GM12878 (cell line): Measurements from ENCODE around the gene CEP63. TPM values are rescaled to one million over a fixed set of nuclear protein-coding genes. Genes with fewer than 3 reads are reported as not detected.

Source experiments
- ATAC-seq: fragments of 200-7000 bp; cut with Tn5 transposase; 3 replicates; pipeline ENCODE4 v1.9.1; 2020; ENCODE audit warnings: mild to moderate bottlenecking, moderate library complexity
- BruUV-seq: library from RNA; stranded (reverse); fragments of 400-500 nt; replicated peaks from 2 replicates; lab custom pipeline; 2021; lab: Mats Ljungman, UMichigan
- CTCF ChIA-PET: fragments of 300-600 bp; sonication (Branson Sonifier 250); formaldehyde crosslinking; extraction: SDS; loops from one replicate; lab custom pipeline; 2021; ENCODE audit warnings: inconsistent platforms; lab: Yijun Ruan, JAX
- POLR2A ChIA-PET: fragments of 350-600 bp; formaldehyde crosslinking; extraction: SDS; loops from one replicate; lab custom pipeline; 2021; ENCODE audit warnings: inconsistent platforms; lab: Charles Lee
- RAD21 ChIA-PET: fragments of 300-600 bp; sonication (Branson Sonifier 250); formaldehyde crosslinking; loops from one replicate; lab custom pipeline; 2023; ENCODE audit warnings: antibody characterized with exemption; ENCODE audit not compliant: unreplicated experiment; lab: Charles Lee
- SMC1A ChIA-PET: fragments of 300-600 bp; sonication (Branson Sonifier 250); formaldehyde crosslinking; loops from one replicate; lab custom pipeline; 2023; ENCODE audit not compliant: unreplicated experiment, uncharacterized antibody; lab: Charles Lee
- DNase-seq: peaks from one replicate; pipeline ENCODE4 v3.0.0-alpha.2; 2011; ENCODE audit warnings: low read depth, low spot score
- FAIRE-seq: peaks from 3 replicates; lab custom pipeline; 2011; peaks lifted over from hg19 to GRCh38; lab: Jason Lieb, UNC
- H2AFZ ChIP-seq: 2 replicates; pipeline ENCODE4 v1.6.0; 2011; ENCODE audit warnings: low read depth, low read length, control low read depth; ENCODE audit not compliant: control insufficient read depth
- H3K27ac ChIP-seq: 2 replicates; pipeline ENCODE4 v1.5.1; 2011; ENCODE audit warnings: control low read depth; ENCODE audit not compliant: control insufficient read depth, insufficient read depth
- H3K27me3 ChIP-seq, 2 experiments: replicated peaks in 1 of 2; 2 replicates each; pipeline versions ENCODE4 v1.6.0 to v1.6.1; 2011; ENCODE audit warnings: low read length in 1 of 2; ENCODE audit not compliant: control insufficient read depth in 2 of 2, insufficient read depth in 2 of 2
- H3K36me3 ChIP-seq, 2 experiments: 2 replicates each; pipeline ENCODE4 v1.5.1; 2011; ENCODE audit warnings: low read length in 1 of 2; ENCODE audit not compliant: control insufficient read depth in 2 of 2, insufficient read depth in 2 of 2
- H3K4me1 ChIP-seq: 2 replicates; pipeline ENCODE4 v1.6.1; 2011; ENCODE audit warnings: mild to moderate bottlenecking, low read length, moderate library complexity, mixed read lengths; ENCODE audit not compliant: control insufficient read depth, insufficient read depth
- H3K4me2 ChIP-seq: 2 replicates; pipeline ENCODE4 v1.6.0; 2011; ENCODE audit warnings: control low read depth; ENCODE audit not compliant: control insufficient read depth, insufficient read depth
- H3K4me3 ChIP-seq: fragments of 200-600 bp; sonication (generic); 2 replicates; pipeline ENCODE4 v1.5.1; 2016
- H3K79me2 ChIP-seq: 2 replicates; pipeline ENCODE4 v1.6.0; 2011; ENCODE audit warnings: low read length; ENCODE audit not compliant: control insufficient read depth, insufficient read depth
- H3K9ac ChIP-seq: 2 replicates; pipeline ENCODE4 v1.8.0; 2011; ENCODE audit warnings: low read length, control low read depth, mixed read lengths; ENCODE audit not compliant: control insufficient read depth, insufficient read depth
- H3K9me3 ChIP-seq: replicated peaks from 3 replicates; pipeline ENCODE4 v1.5.1; 2011; ENCODE audit warnings: mild to moderate bottlenecking, low read length; ENCODE audit not compliant: control insufficient read depth, insufficient read depth
- H4K20me1 ChIP-seq: 2 replicates; pipeline ENCODE4 v1.6.0; 2011; ENCODE audit not compliant: control insufficient read depth, insufficient read depth
- CBFB ChIP-seq: IDR thresholded peaks from 2 replicates; pipeline ENCODE4 v1.6.1; 2016; ENCODE audit warnings: antibody characterized with exemption, low read depth
- CBX3 ChIP-seq: fragments of 200-600 bp; sonication (generic); IDR thresholded peaks from 2 replicates; pipeline ENCODE4 v1.6.1; 2016; ENCODE audit warnings: low read depth, borderline replicate concordance
- CREB1 ChIP-seq: IDR thresholded peaks from 2 replicates; pipeline ENCODE4 v1.6.1; 2012; ENCODE audit warnings: low read depth, mild to moderate bottlenecking, inconsistent platforms
- MEF2B ChIP-seq: fragments of 450-650 bp; IDR thresholded peaks from 2 replicates; pipeline ENCODE4 v1.6.1; 2018; ENCODE audit warnings: mild to moderate bottlenecking, moderate library complexity; ENCODE audit not compliant: partially characterized antibody, poor library complexity, severe bottlenecking
- SMC3 ChIP-seq: IDR thresholded peaks from 2 replicates; pipeline ENCODE4 v1.6.1; 2011; ENCODE audit warnings: low read length, improper control_type of control experiment, borderline replicate concordance
- SPI1 ChIP-seq: IDR thresholded peaks from 2 replicates; pipeline ENCODE4 v1.6.1; 2011; ENCODE audit warnings: low read depth, mild to moderate bottlenecking, low read length, moderate library complexity, borderline replicate concordance; ENCODE audit not compliant: insufficient read depth
- WGBS: methylation state at CpG from one replicate; pipeline ENCODE4 v1.1.6; 2016; ENCODE audit warnings: low lambda C conversion rate; ENCODE audit not compliant: insufficient replicate concordance, insufficient coverage; ENCODE audit errors: missing lambda C conversion rate; 5-methylcytosine and 5-hydroxymethylcytosine counted together
- in situ Hi-C: fragments of 300-500 bp; cut with MboI; formaldehyde crosslinking; loops from 9 replicates; pipeline ENCODE4 v1.14.3; 2018; ENCODE audit warnings: mixed read lengths
- intact Hi-C: fragments of 100-400 bp; cut with micrococcal nuclease; formaldehyde crosslinking; loops from one replicate; pipeline ENCODE4 v1.14.2; 2022; ENCODE audit not compliant: unreplicated experiment
- polyA plus RNA-seq, 11 experiments: library from polyadenylated mRNA; depleted of rRNA in 4 of 11; unstranded in 6 of 11; stranded (reverse) in 5 of 11; fragments of >200 nt; fragmentation: Nextera tagmentation in 4 of 11; fragmentation: Illumina TruSeq in 1 of 11; extraction: Ambion mirVana in 4 of 11; extraction: Trizol in 1 of 11; gene quantifications; 1 replicate in 1 of 11; 2 replicates in 10 of 11; pipeline versions ENCODE4 v1.2.1 to v1.2.3, GENCODE V29; 2011 to 2016; ENCODE audit warnings: inconsistent platforms in 2 of 11, missing spikeins in 2 of 11, low read depth in 1 of 11
- total RNA-seq, 4 experiments: library from RNA; depleted of rRNA in 3 of 4; stranded (reverse); fragments of >200 nt in 3 of 4; fragmentation: Illumina TruSeq in 1 of 4; extraction: Trizol in 1 of 4; gene quantifications; 2 replicates each; pipeline versions ENCODE4 v1.2.1 to v1.2.3, GENCODE V29; 2013 to 2021
- TF ChIP-seq, protein P1 (sequence below): fragments of 150-350 bp; IDR thresholded peaks from 2 replicates; pipeline ENCODE4 v1.6.1; 2016; ENCODE audit warnings: low read depth, low read length
- TF ChIP-seq, protein P2 (sequence below): IDR thresholded peaks from 2 replicates; pipeline ENCODE4 v1.6.1; 2011; ENCODE audit warnings: borderline replicate concordance, low read depth, mild to moderate bottlenecking, moderate library complexity, mixed read lengths, low read length; ENCODE audit not compliant: insufficient read depth; ENCODE audit errors: extremely low read length

The CEP63 gene
- total and polyA plus RNA-seq, 10 of the 15 experiments (the other 5 are each of a cell fraction or from before 2014, with no cell fraction given): 14.0 to 36.9 (median 26.8) TPM

GRCh38 chr3:134462331-134462941 is 23.4 kb upstream of the CEP63 start (continued):
- TF ChIP-seq, protein P1, sequence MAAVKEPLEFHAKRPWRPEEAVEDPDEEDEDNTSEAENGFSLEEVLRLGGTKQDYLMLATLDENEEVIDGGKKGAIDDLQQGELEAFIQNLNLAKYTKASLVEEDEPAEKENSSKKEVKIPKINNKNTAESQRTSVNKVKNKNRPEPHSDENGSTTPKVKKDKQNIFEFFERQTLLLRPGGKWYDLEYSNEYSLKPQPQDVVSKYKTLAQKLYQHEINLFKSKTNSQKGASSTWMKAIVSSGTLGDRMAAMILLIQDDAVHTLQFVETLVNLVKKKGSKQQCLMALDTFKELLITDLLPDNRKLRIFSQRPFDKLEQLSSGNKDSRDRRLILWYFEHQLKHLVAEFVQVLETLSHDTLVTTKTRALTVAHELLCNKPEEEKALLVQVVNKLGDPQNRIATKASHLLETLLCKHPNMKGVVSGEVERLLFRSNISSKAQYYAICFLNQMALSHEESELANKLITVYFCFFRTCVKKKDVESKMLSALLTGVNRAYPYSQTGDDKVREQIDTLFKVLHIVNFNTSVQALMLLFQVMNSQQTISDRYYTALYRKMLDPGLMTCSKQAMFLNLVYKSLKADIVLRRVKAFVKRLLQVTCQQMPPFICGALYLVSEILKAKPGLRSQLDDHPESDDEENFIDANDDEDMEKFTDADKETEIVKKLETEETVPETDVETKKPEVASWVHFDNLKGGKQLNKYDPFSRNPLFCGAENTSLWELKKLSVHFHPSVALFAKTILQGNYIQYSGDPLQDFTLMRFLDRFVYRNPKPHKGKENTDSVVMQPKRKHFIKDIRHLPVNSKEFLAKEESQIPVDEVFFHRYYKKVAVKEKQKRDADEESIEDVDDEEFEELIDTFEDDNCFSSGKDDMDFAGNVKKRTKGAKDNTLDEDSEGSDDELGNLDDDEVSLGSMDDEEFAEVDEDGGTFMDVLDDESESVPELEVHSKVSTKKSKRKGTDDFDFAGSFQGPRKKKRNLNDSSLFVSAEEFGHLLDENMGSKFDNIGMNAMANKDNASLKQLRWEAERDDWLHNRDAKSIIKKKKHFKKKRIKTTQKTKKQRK: no peak
- TF ChIP-seq CBFB (no peak), CBX3 (no peak)
- TF ChIP-seq, protein P2, sequence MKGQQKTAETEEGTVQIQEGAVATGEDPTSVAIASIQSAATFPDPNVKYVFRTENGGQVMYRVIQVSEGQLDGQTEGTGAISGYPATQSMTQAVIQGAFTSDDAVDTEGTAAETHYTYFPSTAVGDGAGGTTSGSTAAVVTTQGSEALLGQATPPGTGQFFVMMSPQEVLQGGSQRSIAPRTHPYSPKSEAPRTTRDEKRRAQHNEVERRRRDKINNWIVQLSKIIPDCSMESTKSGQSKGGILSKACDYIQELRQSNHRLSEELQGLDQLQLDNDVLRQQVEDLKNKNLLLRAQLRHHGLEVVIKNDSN: no peak

DNA sequence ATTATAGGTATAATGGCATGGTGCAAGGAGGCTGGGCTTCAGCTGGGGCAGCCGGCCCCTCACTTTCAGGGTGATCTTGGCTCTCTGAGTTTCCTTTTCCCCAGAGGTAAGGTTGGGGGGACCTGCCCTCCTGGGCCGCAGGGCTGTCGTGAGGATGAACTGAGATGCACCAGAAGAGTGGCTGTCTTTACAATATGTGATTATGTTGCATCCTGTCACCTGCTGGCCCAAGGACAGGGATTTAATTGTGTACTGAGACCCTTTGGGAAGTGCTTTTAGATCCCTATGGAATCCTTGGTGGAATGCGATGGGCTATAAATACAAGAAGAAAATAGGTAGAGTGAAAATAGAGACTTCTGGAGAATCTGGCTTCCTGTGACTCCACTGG is 22.2 kb upstream of the CEP63 start:
- in situ Hi-C loops: no loop called here

More for the DNA sequence above, 22.2 kb upstream of the CEP63 start:
- no peak for TF ChIP-seq SPI1
- TF ChIP-seq MEF2B: no peak
- no peak for TF ChIP-seq CREB1
- TF ChIP-seq SMC3: no peak
- CTCF ChIA-PET: no interaction called here
- ATAC-seq (no peak), FAIRE-seq (no peak), DNase-seq (no peak)
- H3K36me3 ChIP-seq: no peaks in the 10 kb centered on the region
- no peak overlapping the region for H3K4me2 ChIP-seq
- intact Hi-C loops: no loop called here
- no peak overlapping the region for H3K9ac ChIP-seq
- no peaks in the 10 kb centered on the region for H3K79me2 ChIP-seq
- SMC1A ChIA-PET: no interaction called here
- no peaks in the 10 kb centered on the region for H4K20me1 ChIP-seq
- no peak overlapping the region for H2AFZ ChIP-seq
- H3K27ac ChIP-seq: no peak overlapping the region
- POLR2A ChIA-PET: no interaction called here
- RAD21 ChIA-PET: no interaction called here
- 98% methylated on average over 4 of the region's 4 CpGs for WGBS
- no peak overlapping the region for H3K4me3 ChIP-seq
- H3K4me1 ChIP-seq: no peaks in the 10 kb centered on the region
- no TSS peak for BruUV-seq
- H3K27me3 ChIP-seq: peaks cover 0 to 2% of the 10 kb centered on the region in 2 experiments; a peak in 1 of 4 replicates
- no peaks in the 10 kb centered on the region for H3K9me3 ChIP-seq
